NCI-H1694 (cell line): Measurements from ENCODE around the gene FAM174B.
"Not testable (repeated sequence)": the region's sequence is repeated elsewhere in the genome, so short reads cannot be mapped to it uniquely, and the experiment has no call there.

ENCODE experiments used
- DNase-seq: peaks from one replicate; lab custom pipeline; 2025; lab: John Stamatoyannopoulos, UW

The FAM174B gene

GRCh38 chr15:92617549-92618520, 37.7 kb downstream of the FAM174B start:
- DNase-seq: no peak

- DNase-seq: no peak
Measured at GRCh38 chr15:92616621-92617548, 38.7 kb downstream of the FAM174B start.

DNA sequence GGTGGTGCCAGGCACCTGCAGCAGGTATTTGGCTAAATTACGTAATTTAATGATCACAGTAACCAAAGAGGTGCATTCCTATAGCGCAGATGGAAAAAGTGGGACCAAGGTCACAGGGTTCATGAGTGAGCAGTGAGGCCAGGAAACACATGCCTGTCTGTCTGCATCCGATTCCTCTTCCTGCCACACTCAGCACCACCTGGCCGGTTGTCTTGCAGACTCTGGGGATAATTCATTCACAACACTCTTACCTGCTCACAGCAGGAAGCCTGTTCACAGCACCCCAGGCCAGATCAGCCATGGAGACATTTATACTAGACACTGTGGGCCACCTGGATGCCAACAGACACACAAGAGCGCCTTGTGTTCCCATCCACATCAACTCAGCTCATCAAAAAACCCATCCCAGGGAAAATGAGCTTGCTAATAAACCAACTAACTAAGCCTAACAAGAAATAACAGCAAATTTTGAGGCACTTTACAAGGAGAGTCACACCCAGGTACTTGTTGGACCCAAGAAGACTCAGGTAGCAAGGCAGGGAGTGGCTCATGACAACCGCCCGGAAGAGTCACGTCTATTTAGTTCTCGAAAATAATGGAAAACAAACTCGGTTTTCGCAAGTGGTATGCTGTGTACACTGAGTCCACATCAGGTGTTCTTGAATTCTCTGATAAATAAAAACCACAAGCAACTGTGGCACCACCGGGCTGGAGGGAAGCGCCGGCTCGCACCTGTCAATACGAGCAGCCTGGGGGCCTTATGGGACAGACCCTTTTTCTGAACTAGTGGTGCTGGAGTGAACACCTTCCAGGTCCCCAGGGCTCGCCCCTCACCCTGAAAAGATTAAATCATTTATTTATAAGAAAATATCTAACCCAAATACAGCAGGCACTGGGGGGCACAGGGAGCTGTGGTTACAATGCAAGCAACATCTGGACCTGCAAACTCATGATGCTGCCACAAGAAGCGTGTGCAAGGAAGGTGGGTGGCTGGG, 40.5 kb downstream of the FAM174B start:
- no peak for DNase-seq

DNA sequence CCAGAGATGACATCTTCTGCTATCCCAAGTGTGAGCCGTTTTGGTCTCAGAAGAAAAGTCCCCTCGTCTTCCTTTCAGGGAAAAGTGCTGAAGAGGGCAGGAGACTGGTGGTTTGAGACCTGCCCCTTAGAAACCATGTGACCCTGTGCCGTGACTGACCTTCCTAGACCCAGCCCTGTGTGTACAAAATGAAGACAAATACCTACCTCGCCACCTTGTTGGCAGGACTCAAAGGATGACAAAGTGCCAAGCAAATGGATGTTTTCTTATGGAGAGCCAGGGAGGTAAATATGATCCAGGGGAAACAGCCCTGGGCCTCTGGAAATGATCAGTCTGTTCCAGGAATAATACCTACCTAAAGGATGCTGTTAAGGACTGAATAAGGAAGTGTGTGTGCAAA, 41.3 kb downstream of the FAM174B start:
- DNase-seq: no peak

- no peak for DNase-seq
Measured at GRCh38 chr15:92613841-92614240, 41.7 kb downstream of the FAM174B start.

GRCh38 chr15:92612891-92613290, 42.7 kb downstream of the FAM174B start:
- no peak for DNase-seq

DNA sequence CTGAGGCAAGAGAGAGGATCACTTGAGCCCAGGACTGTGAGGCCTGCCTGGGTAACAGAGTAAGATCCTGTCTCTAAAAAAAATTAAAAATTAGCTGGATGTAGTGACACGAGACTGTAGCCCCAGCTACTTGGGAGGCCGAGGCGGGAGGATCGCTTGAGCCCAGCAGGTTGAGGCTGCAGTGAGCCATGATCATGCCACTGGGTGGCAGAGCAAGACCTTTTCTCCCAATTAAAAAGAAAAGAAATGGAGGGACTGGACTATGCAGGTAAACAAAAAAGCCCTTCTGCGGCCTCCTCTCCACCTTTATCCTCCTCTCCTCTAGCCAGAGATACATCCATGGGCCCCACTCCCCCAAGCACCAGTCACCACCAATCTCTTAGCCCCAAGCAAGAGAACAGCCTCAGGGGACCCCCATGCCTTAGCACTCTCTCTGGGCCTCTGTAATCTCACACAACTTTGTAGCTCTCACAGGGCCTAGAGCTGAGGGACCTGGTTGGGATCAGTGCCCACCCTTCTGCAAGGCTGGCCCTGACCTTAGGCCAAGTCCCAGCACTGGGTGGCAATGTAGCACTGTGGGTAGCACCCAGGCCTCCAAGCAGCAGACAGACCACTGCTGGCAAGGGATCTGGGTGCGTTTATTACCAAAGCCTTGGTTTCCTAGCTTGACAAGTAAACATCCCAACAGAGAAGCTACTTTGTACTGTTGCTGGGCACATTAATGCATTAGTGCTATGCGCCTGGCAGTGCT, 43.4 kb downstream of the FAM174B start:
- no peak for DNase-seq

GRCh38 chr15:92611150-92611549, 44.4 kb downstream of the FAM174B start:
- no peak for DNase-seq

DNA sequence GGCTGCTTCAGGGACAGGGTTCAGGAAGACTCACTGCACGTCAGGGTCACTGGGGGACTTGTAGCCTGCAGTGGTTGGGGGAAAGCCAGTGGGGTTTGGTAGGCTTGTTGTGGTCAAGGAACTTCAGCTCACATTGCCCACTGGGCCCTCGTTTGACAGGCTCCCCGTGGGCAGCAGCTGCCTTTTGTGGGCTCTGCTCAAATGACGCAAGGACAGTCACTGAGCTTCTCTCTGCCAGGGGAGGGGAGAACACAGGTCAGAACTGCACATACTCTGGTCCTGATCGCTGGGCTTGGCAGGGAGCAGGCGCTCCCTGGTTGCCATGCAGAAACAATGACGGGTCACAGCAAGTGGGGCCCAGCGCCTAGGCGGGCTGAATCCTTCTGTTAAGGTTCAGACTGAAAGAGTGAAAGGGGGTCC, 45.5 kb downstream of the FAM174B start:
- DNase-seq: no peak

GRCh38 chr15:92608866-92609700, 46.5 kb downstream of the FAM174B start:
- no peak for DNase-seq

DNA sequence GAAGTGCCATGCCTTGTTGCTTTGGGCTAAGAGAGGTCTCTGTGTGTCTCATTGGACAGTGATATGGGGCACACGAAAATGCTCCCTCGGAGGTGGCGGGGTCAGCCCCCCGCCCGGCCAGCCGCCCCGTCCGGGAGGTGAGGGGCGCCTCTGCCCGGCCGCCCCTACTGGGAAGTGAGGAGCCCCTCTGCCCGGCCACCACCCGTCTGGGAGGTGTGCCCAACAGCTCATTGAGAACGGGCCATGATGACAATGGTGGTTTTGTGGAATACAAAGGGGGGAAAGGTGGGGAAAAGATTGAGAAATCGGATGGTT, 48.8 kb downstream of the FAM174B start:
- not testable (repeated sequence) for DNase-seq

DNA sequence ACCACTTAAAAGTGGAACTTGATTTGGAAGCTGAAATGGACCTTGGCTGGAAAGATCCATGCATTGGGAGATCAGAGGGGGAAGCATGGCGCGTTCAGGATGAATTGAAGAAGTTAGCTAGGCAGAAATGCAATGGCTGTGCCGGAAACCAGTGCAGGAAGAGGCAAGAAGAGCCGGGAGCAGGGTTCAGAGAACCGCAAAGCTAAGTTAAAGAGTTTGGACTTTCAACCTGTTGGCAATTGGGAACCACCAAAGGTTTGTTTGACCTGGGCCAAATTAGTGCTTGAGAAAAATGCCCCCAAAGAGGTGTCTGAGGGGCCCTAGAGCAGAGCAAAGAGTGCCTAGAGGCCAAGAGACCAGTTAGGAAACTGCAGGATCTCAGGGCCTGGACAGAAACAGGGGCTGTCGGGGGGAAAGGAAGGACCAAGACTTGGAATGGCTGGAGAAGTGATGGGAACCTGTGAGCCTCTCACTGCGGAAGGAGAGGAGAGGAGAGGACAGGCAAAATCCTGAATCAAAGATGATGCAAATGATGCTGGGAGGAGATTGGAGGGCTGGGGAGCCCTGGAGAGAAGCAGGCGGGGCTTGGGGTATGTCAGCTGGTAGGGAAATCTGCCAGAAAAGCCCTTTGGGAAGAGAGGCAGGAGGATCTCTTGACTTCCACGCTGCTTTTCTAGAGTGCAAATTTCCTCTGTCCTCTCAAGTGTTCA, 49.3 kb downstream of the FAM174B start:
- no peak for DNase-seq

DNA sequence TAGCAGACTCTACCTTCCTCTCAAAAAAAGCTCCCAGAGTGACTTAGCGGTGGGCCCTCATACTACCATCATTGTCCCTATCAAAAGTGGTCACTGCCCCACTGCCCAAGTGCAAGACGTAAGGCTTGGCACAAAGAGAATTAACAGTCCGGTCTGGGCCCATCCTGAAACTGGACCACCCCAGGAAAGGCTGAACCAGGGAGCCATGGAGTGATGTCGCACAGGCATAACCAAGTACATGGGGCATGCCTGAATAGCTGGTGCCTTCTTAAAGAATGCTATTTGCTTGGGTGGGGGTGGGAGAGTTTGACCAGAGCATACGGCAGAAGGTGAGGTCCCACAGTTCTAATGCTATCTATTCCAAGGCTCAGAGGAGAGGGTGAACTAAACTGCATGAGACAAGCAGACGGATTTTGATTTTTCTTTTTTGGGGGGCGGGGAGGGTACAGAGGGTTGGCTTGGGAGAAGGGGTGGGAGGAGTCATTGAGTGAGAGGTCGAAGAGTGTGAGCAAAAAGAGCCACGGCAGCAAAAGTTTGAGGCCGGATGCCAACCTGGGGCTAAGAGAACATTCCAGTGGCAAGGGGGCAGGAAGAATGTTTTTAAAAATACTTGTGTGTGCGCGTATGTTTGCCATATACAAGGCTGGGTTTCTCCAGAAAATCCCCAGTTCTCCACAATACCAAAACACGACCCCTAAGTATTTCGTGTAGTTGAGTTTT, 50.2 kb downstream of the FAM174B start:
- DNase-seq: no peak

DNA sequence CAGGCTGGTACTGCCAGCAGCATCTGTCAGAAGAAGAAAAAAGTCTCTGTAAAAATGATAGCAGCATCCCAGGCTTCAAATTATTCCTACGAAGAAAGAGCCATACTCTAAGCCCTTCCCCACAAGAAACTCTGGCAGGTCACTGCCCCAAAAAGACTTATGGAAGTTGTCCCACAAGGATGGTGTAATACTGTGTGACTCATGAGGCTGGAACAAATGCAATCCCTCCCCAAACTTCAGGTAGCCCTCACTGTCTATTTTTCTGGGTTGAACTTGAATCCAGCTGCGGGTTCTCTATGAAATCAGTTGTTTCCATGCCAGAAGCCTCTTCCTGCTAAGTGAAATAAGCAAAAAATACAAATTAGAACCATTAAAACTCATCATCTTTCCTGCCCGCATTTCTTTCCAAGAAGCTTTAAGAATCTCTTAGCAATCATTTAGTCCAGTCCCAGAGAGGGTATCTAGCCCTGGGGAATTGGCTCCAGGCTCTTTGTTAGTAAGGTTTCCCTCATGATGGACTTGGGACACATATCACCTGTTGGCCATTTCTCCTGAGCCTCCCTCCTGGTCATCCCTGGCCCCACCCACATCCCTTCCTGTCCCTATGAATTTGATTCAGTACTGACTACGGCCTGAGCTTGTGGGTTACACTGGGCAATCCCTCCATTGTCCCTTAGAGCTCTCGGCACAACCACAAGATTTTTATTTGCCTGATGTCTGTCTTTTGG, 51.7 kb downstream of the FAM174B start:
- no peak for DNase-seq

GRCh38 chr15:92603278-92603677, 52.3 kb downstream of the FAM174B start:
- DNase-seq: no peak

- DNase-seq: no peak
Measured at GRCh38 chr15:92602267-92602593, 53.3 kb downstream of the FAM174B start.

DNA sequence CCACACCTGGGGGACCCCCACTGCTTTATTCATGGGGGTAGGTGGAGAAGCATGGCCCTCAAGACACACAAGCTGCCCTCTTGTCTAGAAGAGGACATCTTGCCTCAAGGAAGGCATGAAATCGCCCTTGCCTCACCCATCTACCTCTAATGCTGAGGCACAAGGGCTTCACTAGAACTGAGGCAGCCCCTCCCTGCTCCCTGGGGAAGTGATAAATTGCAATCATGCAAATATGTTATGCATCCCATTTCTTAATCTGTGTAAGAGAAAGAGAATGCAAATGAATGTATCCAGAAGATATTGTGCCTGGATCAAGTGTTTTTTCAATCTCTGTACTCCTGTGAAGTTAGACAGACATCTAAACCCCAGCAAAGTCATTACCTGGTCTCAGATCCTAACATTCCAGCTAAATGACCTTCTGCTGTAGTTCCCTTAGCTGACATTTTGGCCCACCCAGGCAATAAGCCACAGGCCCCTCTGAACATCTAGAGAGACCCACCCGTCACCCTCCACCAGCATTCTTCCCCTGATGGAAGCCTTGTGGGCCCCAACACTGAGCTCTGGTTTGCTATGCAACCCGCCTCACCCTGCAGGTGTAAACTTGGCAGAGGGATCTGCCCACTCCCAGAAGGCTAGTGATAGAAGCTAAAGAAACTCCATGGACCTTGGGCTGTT, 53.8 kb downstream of the FAM174B start:
- DNase-seq: no peak

- no peak for DNase-seq
Measured at GRCh38 chr15:92600856-92601255, 54.7 kb downstream of the FAM174B start.
